Pancreas (tissue), 10 donors: ENCODE measurements around the gene BAD. TPM values are rescaled to one million over a fixed set of nuclear protein-coding genes. Genes with fewer than 3 reads are reported as not detected.

Experiments
- ATAC-seq, 4 donors: fragments of 200-7000 bp; cut with Tn5 transposase; one replicate each; pipeline versions ENCODE4 v1.8.0 to v1.9.1; 2020; ENCODE audit warnings: mild to moderate bottlenecking in 4 of 4, moderate library complexity in 4 of 4
- DNase-seq, 6 donors: peaks; one replicate each; pipeline ENCODE4 v3.0.0-alpha.2; 2020
- FAIRE-seq: peaks from 2 replicates; lab custom pipeline; 2012; peaks lifted over from hg19 to GRCh38; lab: Jason Lieb, UNC
- H3K27ac ChIP-seq, 4 donors: fragments of 200-600 bp; sonication (generic); 1 replicate in 3 of 4; 2 replicates in 1 of 4; pipeline versions ENCODE4 v1.5.0 to v1.8.0; 2020
- H3K27me3 ChIP-seq, 4 donors: fragments of 200-600 bp; one replicate each; pipeline ENCODE4 v1.8.0; 2021
- H3K36me3 ChIP-seq, 3 donors: fragments of 200-600 bp; sonication (generic) in 1 of 3; one replicate each; pipeline versions ENCODE4 v1.5.0 to v1.8.0; 2020 to 2021
- H3K4me1 ChIP-seq, 3 donors: fragments of 200-600 bp; one replicate each; pipeline ENCODE4 v1.8.0; 2021
- H3K4me3 ChIP-seq, 4 donors: fragments of 200-600 bp; sonication (generic) in 2 of 4; one replicate each; pipeline versions ENCODE4 v1.5.0 to v1.8.0; 2020 to 2021
- H3K9me3 ChIP-seq, 4 donors: fragments of 200-600 bp; one replicate each; pipeline ENCODE4 v1.8.0; 2021
- WGBS, 2 donors: extraction: QIAGEN DNeasy Blood & Tissue Kit; methylation state at CpG; one replicate each; pipeline ENCODE4 v1.1.7; 2013; 5-methylcytosine and 5-hydroxymethylcytosine counted together
- intact Hi-C, 3 donors: fragments of 100-400 bp; cut with DNase I; formaldehyde crosslinking; loops; one replicate each; pipeline versions ENCODE4 v1.11.1 to v1.14.2; 2022
- polyA plus RNA-seq, 2 donors: library from polyadenylated mRNA; stranded (reverse); fragments of 200-250 nt; gene quantifications; one replicate each; pipeline ENCODE4 v1.2.3, GENCODE V29; 2013
- total RNA-seq, 6 donors: library from RNA; stranded (reverse); fragmentation: NEBNext Ultra II Directional in 4 of 6; extraction: Animal tissue kit (Norgen Biotek cat#: 25700) in 4 of 6; gene quantifications; one replicate each; pipeline versions ENCODE4 v1.2.1 to v1.2.4, GENCODE V29; 2021 to 2023
- TF ChIP-seq, protein P1 (sequence below), 4 donors: fragments of 200-600 bp; sonication (generic) in 3 of 4; IDR thresholded peaks; one replicate each; pipeline versions ENCODE4 v1.5.0 to v1.8.0; 2021; ENCODE audit warnings: antibody characterized with exemption in 4 of 4
- donor health status: healthy with polysubstance abuse.
- donor health status: DM: no; HTN: no; CAD: no; lungs with moderate emphysema.
- donor health status: DM: no; HTN: no; CAD: no.
- donor health status: control.
- donor health status: control.
- donor health status: Bipolar disorder and iron deficiency.
- donor health status: DM: yes; HTN: yes; CAD: no.
- donor health status: DM: no; HTN: no; CAD: no.
- donor health status: DM: no; HTN: no; CAD: no.
- donor health status: DM: yes; HTN: yes; CAD: no.

Gene BAD
- total and polyA plus RNA-seq, 8 donors = 21.5 to 66.3 (median 24.5) TPM

GRCh38 chr11:64243236-64243854, 41.1 kb downstream of the BAD start:
- FAIRE-seq (no peak), ATAC-seq (no peak), DNase-seq (no peak)
- no peaks in the 10 kb centered on the region for H3K27me3 ChIP-seq
- H3K27ac ChIP-seq = peak overlapping the region in 1 of 4 donors; percentile 100
- no peaks in the 10 kb centered on the region for H3K36me3 ChIP-seq
- no peaks in the 10 kb centered on the region for H3K9me3 ChIP-seq
- intact Hi-C loops = no loop called here
- peaks cover 22 to 44% (median 33%) of the 10 kb centered on the region in 3 donors for H3K4me1 ChIP-seq
- peak overlapping the region in 2 of 4 donors; percentile 78 for H3K4me3 ChIP-seq
- 65 to 73% methylated on average over 8 of the region's 8 CpGs for WGBS, 2 donors
- TF ChIP-seq, protein P1, sequence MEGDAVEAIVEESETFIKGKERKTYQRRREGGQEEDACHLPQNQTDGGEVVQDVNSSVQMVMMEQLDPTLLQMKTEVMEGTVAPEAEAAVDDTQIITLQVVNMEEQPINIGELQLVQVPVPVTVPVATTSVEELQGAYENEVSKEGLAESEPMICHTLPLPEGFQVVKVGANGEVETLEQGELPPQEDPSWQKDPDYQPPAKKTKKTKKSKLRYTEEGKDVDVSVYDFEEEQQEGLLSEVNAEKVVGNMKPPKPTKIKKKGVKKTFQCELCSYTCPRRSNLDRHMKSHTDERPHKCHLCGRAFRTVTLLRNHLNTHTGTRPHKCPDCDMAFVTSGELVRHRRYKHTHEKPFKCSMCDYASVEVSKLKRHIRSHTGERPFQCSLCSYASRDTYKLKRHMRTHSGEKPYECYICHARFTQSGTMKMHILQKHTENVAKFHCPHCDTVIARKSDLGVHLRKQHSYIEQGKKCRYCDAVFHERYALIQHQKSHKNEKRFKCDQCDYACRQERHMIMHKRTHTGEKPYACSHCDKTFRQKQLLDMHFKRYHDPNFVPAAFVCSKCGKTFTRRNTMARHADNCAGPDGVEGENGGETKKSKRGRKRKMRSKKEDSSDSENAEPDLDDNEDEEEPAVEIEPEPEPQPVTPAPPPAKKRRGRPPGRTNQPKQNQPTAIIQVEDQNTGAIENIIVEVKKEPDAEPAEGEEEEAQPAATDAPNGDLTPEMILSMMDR (IDR thresholded peaks at IDR 0.05) = no peak

GRCh38 chr11:64241491-64242374, 42.7 kb downstream of the BAD start:
- Histone ChIP-seq H3K36me3 (no peaks in the 10 kb centered on the region), H3K27ac (peak overlapping the region; percentile 97 to 100 (median 98)), H3K4me3 (peak overlapping the region; percentile 78 to 91 (median 80)), H3K27me3 (no peaks in the 10 kb centered on the region), H3K9me3 (no peaks in the 10 kb centered on the region), H3K4me1 (peaks cover 29 to 48% (median 43%) of the 10 kb centered on the region in 3 donors)
- WGBS, 2 donors = 0% methylated on average over 60 to 63 of the region's 63 CpGs
- FAIRE-seq (no peak), ATAC-seq (peak in 3 of 4 donors; percentile 0 to 4 (median 2)), DNase-seq (peak in 4 of 6 donors; percentile 70 to 100 (median 85))
- TF ChIP-seq, protein P1 (IDR thresholded peaks at IDR 0.05) = no peak
- intact Hi-C loops = no loop called here

GRCh38 chr11:64241241-64241490, 43.3 kb downstream of the BAD start:
- ATAC-seq (peak; percentile 69 to 82 (median 76)), FAIRE-seq (no peak), DNase-seq (peak in 5 of 6 donors; percentile 100)
- Histone ChIP-seq H3K27me3 (no peaks in the 10 kb centered on the region), H3K9me3 (no peaks in the 10 kb centered on the region), H3K4me3 (peak overlapping the region; percentile 26 to 78 (median 57)), H3K4me1 (peaks cover 29 to 49% (median 46%) of the 10 kb centered on the region in 3 donors), H3K36me3 (no peaks in the 10 kb centered on the region), H3K27ac (peak overlapping the region; percentile 97 to 100 (median 98))
- 0 to 2% methylated on average over 24 of the region's 24 CpGs for WGBS, 2 donors
- TF ChIP-seq, protein P1 (IDR thresholded peaks at IDR 0.05) = no peak
- intact Hi-C loops = no loop called here

DNA sequence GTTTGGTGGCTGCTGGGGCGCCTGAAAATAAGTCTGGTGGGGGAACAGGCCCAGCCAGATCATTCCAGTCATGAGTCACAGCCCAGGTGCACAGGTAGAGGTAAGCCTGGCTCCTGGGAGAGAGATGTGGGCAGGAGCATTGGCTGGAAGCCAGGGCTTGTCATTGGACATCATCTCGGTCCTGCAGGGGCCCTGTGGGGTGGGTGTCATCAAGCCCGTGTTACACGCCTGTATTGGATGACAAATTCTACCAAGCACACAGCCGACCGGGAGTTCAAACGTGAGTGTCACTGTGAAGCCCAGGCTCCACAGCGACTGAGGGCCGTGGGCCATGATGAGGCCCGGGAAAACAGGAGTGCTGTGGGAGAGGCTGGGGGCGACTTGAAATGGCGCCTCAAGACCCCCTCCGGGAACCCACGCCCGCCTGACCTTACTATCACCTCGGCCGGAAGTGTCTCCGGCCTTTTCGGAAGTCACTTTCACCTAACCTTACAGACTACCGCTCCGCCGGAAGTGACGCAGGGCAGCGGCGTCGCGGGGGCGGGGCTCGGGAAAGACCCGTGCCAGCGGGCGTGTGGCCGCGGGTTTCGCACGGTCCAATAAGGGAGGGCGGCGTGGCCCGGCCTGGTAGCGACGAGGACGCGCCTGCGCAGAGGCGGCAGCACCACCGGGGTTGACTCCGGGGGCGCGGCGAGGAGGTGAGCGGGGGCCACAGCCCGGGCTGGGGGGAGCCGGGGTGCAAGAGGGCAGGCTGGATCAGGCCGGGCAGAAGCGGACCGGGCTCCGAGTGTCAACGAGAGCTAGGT, 43.8 kb downstream of the BAD start, which contains the start of gene FKBP2:
Gene FKBP2 (plus strand): TSS at position 661 of the 806 bp plus-strand sequence. CDS start 1,293 bp downstream, outside the sequence.
- TF ChIP-seq, protein P1 (IDR thresholded peaks at IDR 0.05) = no peak
- peak; percentile 97 to 99 (median 99) for DNase-seq
- Histone ChIP-seq H3K4me3 (peak within 1 kb of the TSS; percentile 78 to 91 (median 80)), H3K9me3 (no peaks in the 10 kb centered on the region), H3K4me1 (peaks cover 29 to 55% (median 46%) of the 10 kb centered on the region in 3 donors), H3K27ac (peak within 1 kb of the TSS; percentile 97 to 100 (median 98)), H3K27me3 (no peaks in the 10 kb centered on the region), H3K36me3 (no peaks in the 10 kb centered on the region)
- intact Hi-C loops = no loop called here
- peak; percentile 56 to 74 (median 66) for ATAC-seq
- WGBS, 2 donors = 0 to 1% methylated on average over 58 of the region's 58 CpGs
- FAIRE-seq = no peak
